ENCODE measurements around the gene ANGEL1. TPM values are rescaled to one million over a fixed set of nuclear protein-coding genes. Genes with fewer than 3 reads are reported as not detected.

Gene ANGEL1
- total and polyA plus RNA-seq, 2 donors from 2014 or later, result 6.3 to 21.5 TPM

GRCh38 chr14:76836029-76836630 lies 23.4 kb upstream of the ANGEL1 start:
- no peaks in the 10 kb centered on the region for H3K36me3 ChIP-seq (ENCODE audit: control insufficient read depth in 2 of 3, insufficient read depth in 3 of 3, low read length in 3 of 3)
- FAIRE-seq (no peak), DNase-seq (no peak)
- intact Hi-C loops (cut with DNase I), result no loop called here
- no peak overlapping the region for H3K27ac ChIP-seq (ENCODE audit: low read depth in 2 of 2, low read length in 2 of 2)
- H3K4me1 ChIP-seq (ENCODE audit: control insufficient read depth in 2 of 3, insufficient read depth in 2 of 3, low read depth in 1 of 3, low read length in 3 of 3), result no peaks in the 10 kb centered on the region
- no peak overlapping the region for H3K4me3 ChIP-seq (ENCODE audit: low read length in 3 of 3)
- H3K27me3 ChIP-seq (ENCODE audit: control insufficient read depth, insufficient read depth, low read length), result no peaks in the 10 kb centered on the region
- H3K9ac ChIP-seq (ENCODE audit: low read length in 3 of 3), result no peak overlapping the region
- TF ChIP-seq CTCF (IDR thresholded peaks at IDR 0.05; ENCODE audit: borderline replicate concordance, extremely low read depth, insufficient read depth), result no peak
- no peaks in the 10 kb centered on the region for H3K9me3 ChIP-seq (ENCODE audit: control insufficient read depth in 2 of 3, insufficient read depth in 1 of 3, low read length in 3 of 3)

GRCh38 chr14:76834241-76834661 lies 21.6 kb upstream of the ANGEL1 start:
- H3K9ac ChIP-seq (ENCODE audit: low read length in 3 of 3), result no peak overlapping the region
- no peak overlapping the region for H3K27ac ChIP-seq (ENCODE audit: low read depth in 2 of 2, low read length in 2 of 2)
- intact Hi-C loops (cut with DNase I), result no loop called here
- DNase-seq (peak in 3 of 5 donors; percentile 44 to 79 (median 76)), FAIRE-seq (no peak)
- H3K27me3 ChIP-seq (ENCODE audit: control insufficient read depth, insufficient read depth, low read length), result no peaks in the 10 kb centered on the region
- H3K4me3 ChIP-seq (ENCODE audit: low read length in 3 of 3), result no peak overlapping the region
- H3K36me3 ChIP-seq (ENCODE audit: control insufficient read depth in 2 of 3, insufficient read depth in 3 of 3, low read length in 3 of 3), result no peaks in the 10 kb centered on the region
- no peaks in the 10 kb centered on the region for H3K4me1 ChIP-seq (ENCODE audit: control insufficient read depth in 2 of 3, insufficient read depth in 2 of 3, low read depth in 1 of 3, low read length in 3 of 3)
- no peak for TF ChIP-seq CTCF (IDR thresholded peaks at IDR 0.05; ENCODE audit: borderline replicate concordance, extremely low read depth, insufficient read depth)
- H3K9me3 ChIP-seq (ENCODE audit: control insufficient read depth in 2 of 3, insufficient read depth in 1 of 3, low read length in 3 of 3), result no peaks in the 10 kb centered on the region

GRCh38 chr14:76833011-76833410 lies 20.3 kb upstream of the ANGEL1 start:
- Histone ChIP-seq H3K27me3 (ENCODE audit: control insufficient read depth, insufficient read depth, low read length) (no peaks in the 10 kb centered on the region), H3K36me3 (ENCODE audit: control insufficient read depth in 2 of 3, insufficient read depth in 3 of 3, low read length in 3 of 3) (no peaks in the 10 kb centered on the region), H3K27ac (ENCODE audit: low read depth in 2 of 2, low read length in 2 of 2) (no peak overlapping the region), H3K9me3 (ENCODE audit: control insufficient read depth in 2 of 3, insufficient read depth in 1 of 3, low read length in 3 of 3) (no peaks in the 10 kb centered on the region), H3K9ac (ENCODE audit: low read length in 3 of 3) (no peak overlapping the region), H3K4me3 (ENCODE audit: low read length in 3 of 3) (no peak overlapping the region), H3K4me1 (ENCODE audit: control insufficient read depth in 2 of 3, insufficient read depth in 2 of 3, low read depth in 1 of 3, low read length in 3 of 3) (no peaks in the 10 kb centered on the region)
- FAIRE-seq, result no peak
- no peak for DNase-seq
- intact Hi-C loops (cut with DNase I), result no loop called here
- TF ChIP-seq CTCF (IDR thresholded peaks at IDR 0.05; ENCODE audit: borderline replicate concordance, extremely low read depth, insufficient read depth), result no peak

- intact Hi-C loops (cut with DNase I), result no loop called here
- H3K36me3 ChIP-seq (ENCODE audit: control insufficient read depth in 2 of 3, insufficient read depth in 3 of 3, low read length in 3 of 3), result no peaks in the 10 kb centered on the region
- no peaks in the 10 kb centered on the region for H3K9me3 ChIP-seq (ENCODE audit: control insufficient read depth in 2 of 3, insufficient read depth in 1 of 3, low read length in 3 of 3)
- FAIRE-seq (no peak), DNase-seq (no peak)
- H3K27me3 ChIP-seq (ENCODE audit: control insufficient read depth, insufficient read depth, low read length), result no peaks in the 10 kb centered on the region
- H3K4me1 ChIP-seq (ENCODE audit: control insufficient read depth in 2 of 3, insufficient read depth in 2 of 3, low read depth in 1 of 3, low read length in 3 of 3), result no peaks in the 10 kb centered on the region
- no peak for TF ChIP-seq CTCF (IDR thresholded peaks at IDR 0.05; ENCODE audit: borderline replicate concordance, extremely low read depth, insufficient read depth)
- no peak overlapping the region for H3K27ac ChIP-seq (ENCODE audit: low read depth in 2 of 2, low read length in 2 of 2)
- H3K9ac ChIP-seq (ENCODE audit: low read length in 3 of 3), result no peak overlapping the region
- H3K4me3 ChIP-seq (ENCODE audit: low read length in 3 of 3), result no peak overlapping the region
These were observed 19.9 kb upstream of the ANGEL1 start for GRCh38 chr14:76832503-76832988.
